Astrocyte of the hippocampus (primary cell): Measurements from ENCODE around the gene ZFAND3.
A peak's percentile ranks its signal among the peaks of the same experiment; 100 is the strongest.

ENCODE experiments used
- DNase-seq: peaks from one replicate; pipeline ENCODE4 v3.0.0; 2011; ENCODE audit warnings: low read depth, low spot score

ZFAND3 gene

DNA sequence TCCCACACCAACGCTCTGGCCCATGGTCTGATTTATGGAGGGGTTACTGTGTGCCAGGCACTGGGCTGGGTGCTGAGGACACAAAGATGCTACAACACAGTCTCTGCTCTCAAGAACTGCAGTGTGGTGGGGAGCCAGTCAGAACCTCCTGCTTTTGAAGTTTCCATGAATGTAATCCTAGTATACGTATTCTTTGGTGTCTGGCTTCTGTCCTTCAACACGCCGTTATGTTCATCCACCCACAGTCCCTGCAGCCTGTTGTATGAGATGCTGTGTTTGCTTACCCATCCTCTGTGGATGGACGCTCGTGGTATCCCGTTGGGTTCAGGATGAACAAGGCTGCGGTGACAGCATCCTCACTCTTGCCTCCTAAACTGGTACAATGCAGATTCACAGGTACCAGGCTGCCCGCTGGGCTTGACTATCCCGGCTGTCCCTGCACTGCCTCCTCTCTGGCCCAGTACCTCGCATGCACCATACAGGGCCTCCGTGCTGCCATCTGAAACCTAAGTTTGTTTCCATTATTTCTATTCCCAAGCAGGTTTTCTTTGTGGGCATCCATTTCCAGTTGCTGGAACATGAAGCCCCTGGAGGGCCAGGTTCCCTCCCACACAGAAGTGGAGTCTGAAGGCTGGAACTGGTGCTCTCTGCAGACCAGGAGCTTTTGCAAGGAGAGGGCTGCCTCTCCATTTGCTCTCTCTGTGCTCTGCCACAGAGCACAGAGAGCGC, 364.5 kb downstream of the ZFAND3 start:
- DNase-seq, result no peak

DNA sequence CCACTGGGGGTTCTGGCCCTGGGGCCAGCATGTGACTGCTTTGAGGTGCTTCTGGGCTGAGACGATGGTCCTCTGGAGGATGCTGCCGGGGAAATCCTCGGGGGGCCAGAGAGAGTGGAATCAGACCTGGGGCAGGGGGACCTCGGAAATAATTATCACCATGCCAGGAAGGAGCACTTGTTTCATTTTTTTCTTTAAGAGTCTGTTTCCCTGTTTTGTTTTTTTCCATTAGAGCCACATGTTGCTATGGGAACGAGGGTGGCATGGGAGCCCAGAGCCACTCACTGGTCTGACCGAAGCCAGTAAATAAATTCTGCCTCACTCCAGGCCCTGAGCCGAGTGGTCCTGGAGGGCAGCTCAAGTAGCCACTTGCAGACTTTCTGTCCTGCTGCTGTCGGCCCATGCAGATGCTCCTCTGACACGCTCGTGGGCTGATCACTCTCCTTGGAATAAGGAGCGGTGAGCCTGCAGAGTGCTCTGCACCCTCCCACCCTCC, 365.1 kb downstream of the ZFAND3 start:
- DNase-seq, result peak; percentile 45

DNA sequence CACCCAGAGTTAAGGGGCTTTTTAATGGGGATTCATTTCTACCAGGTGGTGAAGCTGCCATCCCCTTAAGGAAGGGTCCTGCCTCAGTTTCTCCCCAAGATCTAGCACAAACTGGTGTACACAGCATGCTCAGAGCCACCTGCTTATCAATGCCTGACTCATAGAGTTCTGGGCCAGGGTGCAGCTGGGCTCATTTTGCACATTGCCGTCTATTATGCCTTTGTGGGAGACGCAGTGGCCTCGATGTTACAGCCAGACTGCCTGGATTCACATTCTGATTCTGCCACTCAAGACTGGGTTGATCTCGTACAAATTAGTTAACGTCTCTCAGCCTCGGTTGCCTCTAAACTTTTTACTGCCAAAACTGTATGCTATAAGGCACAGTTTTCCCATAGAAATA, 365.7 kb downstream of the ZFAND3 start:
- DNase-seq, result no peak

DNA sequence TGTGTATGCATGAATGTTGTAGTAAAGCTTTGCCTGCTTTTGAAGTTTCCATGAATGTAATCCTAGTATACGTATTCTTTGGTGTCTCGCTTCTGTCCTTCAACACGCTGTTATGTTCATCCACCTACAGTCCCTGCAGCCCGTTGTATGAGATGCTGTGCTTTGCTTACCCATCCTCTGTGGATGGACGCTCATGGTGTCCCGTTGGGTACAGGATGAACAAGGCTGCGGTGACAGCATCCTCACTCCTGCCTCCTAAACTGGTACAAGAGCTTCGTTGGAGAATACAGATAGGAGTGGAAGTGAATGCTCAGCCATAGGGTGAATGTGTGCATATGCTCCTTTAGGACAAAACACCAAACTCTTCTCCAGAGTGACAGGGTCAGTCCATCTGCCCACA, 366.2 kb downstream of the ZFAND3 start:
- no peak for DNase-seq

GRCh38 chr6:38187325-38187724, 367.8 kb downstream of the ZFAND3 start:
- no peak for DNase-seq

GRCh38 chr6:38187811-38188590, 368.5 kb downstream of the ZFAND3 start:
- no peak for DNase-seq

DNA sequence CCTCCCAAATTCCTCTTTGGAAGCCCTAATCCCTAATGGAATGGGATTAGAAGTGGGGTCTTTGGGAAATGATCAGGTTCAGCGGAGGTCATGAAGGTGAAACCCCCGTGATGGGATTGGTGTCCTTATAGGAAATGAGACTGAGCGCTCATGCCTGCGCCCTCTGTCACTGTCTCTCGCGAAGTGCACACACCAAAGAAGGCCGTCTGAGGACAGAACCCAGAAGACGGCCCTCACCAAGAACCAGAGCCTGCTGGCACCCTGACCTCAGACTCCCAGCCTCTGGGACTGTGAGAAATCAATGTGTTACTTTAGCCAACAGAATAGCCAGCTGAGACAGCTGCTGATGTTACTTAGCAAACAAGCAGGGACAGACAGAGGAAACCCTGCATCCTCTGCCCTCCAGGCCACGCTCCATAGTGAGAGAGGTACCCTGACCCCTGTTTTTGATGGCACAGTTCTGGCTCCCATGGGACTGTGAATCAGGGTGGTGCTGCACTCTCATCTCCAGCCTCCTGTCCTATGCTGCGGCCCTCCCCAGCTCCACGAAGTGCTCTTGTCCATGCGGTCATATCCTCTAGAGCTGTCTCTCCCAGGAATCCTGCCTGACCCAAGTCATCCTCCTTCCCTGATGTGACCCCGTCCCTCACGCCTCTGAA, 369.3 kb downstream of the ZFAND3 start:
- DNase-seq, result no peak

DNA sequence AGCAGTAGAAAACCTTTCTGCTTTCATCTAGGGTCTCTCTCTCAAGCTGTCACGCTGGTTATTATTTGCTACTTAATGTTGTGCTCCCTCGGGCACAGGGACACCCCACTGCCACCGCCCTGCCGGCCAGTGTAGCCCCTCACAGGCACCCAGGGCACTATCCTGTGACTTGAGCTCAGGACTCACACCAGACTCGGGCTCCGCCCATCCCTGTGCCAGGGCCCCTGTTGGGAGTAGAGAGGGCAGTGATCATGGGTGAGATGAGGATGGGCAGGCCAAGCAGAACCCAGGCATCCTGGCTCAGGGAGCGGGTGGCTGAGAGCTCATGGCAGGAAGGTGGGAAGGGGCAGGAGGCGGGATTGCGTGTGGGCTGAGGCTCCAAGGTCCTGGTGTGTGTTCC, 371.9 kb downstream of the ZFAND3 start:
- DNase-seq, result no peak

- DNase-seq, result no peak
These were observed 372.5 kb downstream of the ZFAND3 start for GRCh38 chr6:38192011-38192410.

DNA sequence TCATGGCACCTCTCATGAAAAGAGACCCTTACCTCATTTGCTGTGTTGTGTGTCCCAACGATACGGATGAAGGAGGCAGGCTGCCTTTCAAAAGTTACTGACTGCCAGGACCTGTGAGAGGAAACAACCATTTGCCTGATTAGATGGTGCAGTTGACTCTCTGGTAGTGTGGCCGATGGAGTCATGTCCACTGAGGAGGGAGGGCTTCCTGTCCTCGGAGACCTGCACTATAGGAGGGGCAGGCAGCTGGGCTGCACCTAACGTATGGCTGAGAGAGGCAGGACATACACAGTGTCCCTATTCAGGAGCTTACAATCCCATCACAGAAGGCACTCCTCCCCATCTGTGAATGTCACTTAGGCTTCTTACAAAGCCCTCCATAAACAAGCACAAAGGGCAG, 373.0 kb downstream of the ZFAND3 start:
- DNase-seq, result no peak

- DNase-seq, result no peak
These were observed 373.5 kb downstream of the ZFAND3 start for GRCh38 chr6:38193051-38193450.

DNA sequence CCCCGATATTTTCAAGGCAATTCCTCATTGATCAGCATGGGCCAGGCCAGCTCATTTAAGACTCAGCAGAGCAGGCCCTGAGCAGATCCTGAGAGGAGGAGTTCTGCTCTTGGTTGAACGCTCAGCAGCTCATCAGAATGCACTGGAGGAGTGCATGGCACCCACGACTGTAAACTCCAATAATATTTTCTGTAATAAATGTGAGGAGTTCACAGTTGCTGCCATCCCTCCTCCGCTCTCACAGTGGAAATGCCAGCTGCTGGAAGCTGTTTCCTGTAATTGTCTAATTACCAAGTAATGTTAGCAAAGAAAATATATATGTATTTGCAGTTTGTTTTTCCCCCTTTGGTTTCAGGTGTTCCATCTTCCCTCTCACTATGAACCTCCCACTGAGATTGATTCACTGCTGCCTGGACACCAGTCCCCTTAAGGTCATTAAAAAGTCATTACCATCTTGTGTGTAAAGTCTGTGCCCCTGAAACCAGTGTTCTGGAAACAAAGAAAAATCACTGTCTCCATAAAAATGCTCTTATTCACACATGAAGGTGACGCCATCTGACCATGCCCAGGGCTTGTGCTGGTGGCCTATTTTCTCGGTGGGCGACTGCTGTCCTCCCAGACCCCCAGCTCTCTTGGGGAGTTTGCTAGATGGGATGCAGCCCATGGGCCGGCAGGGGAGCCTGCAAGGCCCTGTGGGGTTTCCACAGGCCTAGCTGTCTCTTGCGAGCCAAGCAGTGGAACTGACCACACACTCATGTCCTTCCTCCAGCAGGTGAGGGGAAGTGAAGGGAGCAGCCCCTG, 374.2 kb downstream of the ZFAND3 start:
- no peak for DNase-seq

- no peak for DNase-seq
These were observed 374.7 kb downstream of the ZFAND3 start for GRCh38 chr6:38194282-38194572.

DNA sequence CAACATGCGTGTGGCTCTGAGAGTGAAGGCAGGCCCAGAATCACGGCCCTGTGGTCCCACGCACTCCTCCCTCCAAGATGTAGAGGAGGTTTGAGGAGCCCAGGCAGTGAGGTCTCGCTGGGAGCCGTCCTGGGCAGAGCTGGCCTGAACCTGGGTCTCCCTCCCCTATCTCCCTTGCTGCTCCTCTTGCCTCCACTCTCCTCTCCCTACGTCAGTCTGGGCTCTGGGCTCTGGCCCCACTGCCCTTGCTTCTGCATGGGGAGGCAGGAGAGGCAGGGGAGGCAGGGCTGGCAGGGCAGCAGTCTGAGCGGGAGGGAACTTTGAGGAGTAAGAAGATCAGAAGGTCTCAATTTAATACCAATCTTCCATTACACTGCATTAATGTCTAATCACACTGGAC, 375.1 kb downstream of the ZFAND3 start:
- DNase-seq, result no peak

- DNase-seq, result no peak
These were observed 375.6 kb downstream of the ZFAND3 start for GRCh38 chr6:38195113-38195635.

- DNase-seq, result no peak
These were observed 378.7 kb downstream of the ZFAND3 start for GRCh38 chr6:38198219-38198618.
